ENCODE measurements around the gene ANKS6.

The ANKS6 gene

GRCh38 chr9:98712987-98713386 lies 83.4 kb downstream of the ANKS6 start:
- no peak for DNase-seq (ENCODE audit: insufficient read length, low spot score)
- FAIRE-seq: no peak
- TF ChIP-seq POLR2AphosphoS5 (IDR thresholded peaks at IDR 0.05; ENCODE audit: low read depth, low read length) (no peak), POU2F2 (IDR thresholded peaks at IDR 0.05; ENCODE audit: low read depth, low read length) (no peak), SPI1 (IDR thresholded peaks at IDR 0.05; ENCODE audit: low read depth, low read length) (no peak), POLR2A (IDR thresholded peaks at IDR 0.05; ENCODE audit: low read depth, low read length) (no peak), TAF1 (IDR thresholded peaks at IDR 0.05; ENCODE audit: low read depth, low read length) (no peak), PAX5 (IDR thresholded peaks at IDR 0.05; ENCODE audit: insufficient read depth, low read length, severe bottlenecking) (no peak)

- TF ChIP-seq SPI1 (IDR thresholded peaks at IDR 0.05; ENCODE audit: low read depth, low read length) (no peak), TAF1 (IDR thresholded peaks at IDR 0.05; ENCODE audit: low read depth, low read length) (no peak), POU2F2 (IDR thresholded peaks at IDR 0.05; ENCODE audit: low read depth, low read length) (no peak), POLR2A (IDR thresholded peaks at IDR 0.05; ENCODE audit: low read depth, low read length) (no peak), PAX5 (IDR thresholded peaks at IDR 0.05; ENCODE audit: insufficient read depth, low read length, severe bottlenecking) (no peak), POLR2AphosphoS5 (IDR thresholded peaks at IDR 0.05; ENCODE audit: low read depth, low read length) (no peak)
- FAIRE-seq: no peak
- no peak for DNase-seq (ENCODE audit: insufficient read length, low spot score)
Measured at GRCh38 chr9:98709968-98710965, 86.1 kb downstream of the ANKS6 start.

- FAIRE-seq (no peak), DNase-seq (ENCODE audit: insufficient read length, low spot score) (no peak)
- TF ChIP-seq TAF1 (IDR thresholded peaks at IDR 0.05; ENCODE audit: low read depth, low read length) (no peak), POU2F2 (IDR thresholded peaks at IDR 0.05; ENCODE audit: low read depth, low read length) (no peak), PAX5 (IDR thresholded peaks at IDR 0.05; ENCODE audit: insufficient read depth, low read length, severe bottlenecking) (no peak), SPI1 (IDR thresholded peaks at IDR 0.05; ENCODE audit: low read depth, low read length) (no peak), POLR2A (IDR thresholded peaks at IDR 0.05; ENCODE audit: low read depth, low read length) (no peak), POLR2AphosphoS5 (IDR thresholded peaks at IDR 0.05; ENCODE audit: low read depth, low read length) (no peak)
Measured at GRCh38 chr9:98708933-98709911, 87.1 kb downstream of the ANKS6 start, which contains the start of gene GABBR2. TSS of gene GABBR2 (minus strand) at chr9:98708935. CDS start at chr9:98708737, 198 bp downstream.

DNA sequence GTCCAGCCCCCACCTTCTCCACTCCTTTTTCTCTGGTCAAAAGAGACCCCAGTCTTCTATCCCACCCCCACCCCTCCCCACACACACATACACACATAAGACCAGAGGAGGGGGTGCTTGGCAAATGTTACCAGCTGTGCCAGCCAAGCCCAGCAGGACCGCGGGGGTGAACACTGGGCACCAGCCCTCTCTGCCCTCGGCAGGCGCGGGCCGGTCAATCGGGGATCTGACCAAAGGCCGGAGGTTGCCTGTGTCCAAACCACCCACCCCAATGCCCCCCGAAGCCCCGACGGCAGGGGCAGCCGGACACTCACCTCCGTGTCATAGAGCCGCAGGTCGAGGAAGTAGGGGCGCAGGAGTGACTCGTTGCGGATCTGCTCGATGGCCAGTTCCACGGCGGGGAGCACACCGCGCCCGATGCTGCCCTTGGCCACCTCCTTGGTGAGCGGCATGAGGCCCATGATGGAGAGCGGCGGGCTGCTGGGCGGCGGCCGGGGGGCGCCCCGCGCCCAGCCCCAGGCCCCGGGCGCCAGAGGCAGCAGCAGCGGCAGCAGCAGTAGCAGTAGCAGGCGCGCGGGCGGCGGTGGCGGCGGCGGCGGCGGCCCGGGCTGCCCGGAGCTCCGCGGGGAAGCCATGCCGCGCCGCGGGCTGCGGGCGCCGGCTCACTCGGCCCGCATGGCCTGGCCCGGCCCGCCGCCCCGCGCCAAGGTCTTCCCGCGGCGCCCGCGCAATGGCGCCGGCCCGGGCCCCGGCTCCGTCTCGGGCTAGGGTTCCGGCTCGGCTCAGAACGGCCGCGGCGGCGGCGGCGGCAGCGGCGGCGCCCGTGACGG lies 88.0 kb downstream of the ANKS6 start:
- TF ChIP-seq POU2F2 (IDR thresholded peaks at IDR 0.05; ENCODE audit: low read depth, low read length) (no peak), POLR2A (IDR thresholded peaks at IDR 0.05; ENCODE audit: low read depth, low read length) (no peak), PAX5 (IDR thresholded peaks at IDR 0.05; ENCODE audit: insufficient read depth, low read length, severe bottlenecking) (no peak), SPI1 (IDR thresholded peaks at IDR 0.05; ENCODE audit: low read depth, low read length) (no peak)
- DNase-seq (ENCODE audit: insufficient read length, low spot score): no peak
- no peak for FAIRE-seq

DNA sequence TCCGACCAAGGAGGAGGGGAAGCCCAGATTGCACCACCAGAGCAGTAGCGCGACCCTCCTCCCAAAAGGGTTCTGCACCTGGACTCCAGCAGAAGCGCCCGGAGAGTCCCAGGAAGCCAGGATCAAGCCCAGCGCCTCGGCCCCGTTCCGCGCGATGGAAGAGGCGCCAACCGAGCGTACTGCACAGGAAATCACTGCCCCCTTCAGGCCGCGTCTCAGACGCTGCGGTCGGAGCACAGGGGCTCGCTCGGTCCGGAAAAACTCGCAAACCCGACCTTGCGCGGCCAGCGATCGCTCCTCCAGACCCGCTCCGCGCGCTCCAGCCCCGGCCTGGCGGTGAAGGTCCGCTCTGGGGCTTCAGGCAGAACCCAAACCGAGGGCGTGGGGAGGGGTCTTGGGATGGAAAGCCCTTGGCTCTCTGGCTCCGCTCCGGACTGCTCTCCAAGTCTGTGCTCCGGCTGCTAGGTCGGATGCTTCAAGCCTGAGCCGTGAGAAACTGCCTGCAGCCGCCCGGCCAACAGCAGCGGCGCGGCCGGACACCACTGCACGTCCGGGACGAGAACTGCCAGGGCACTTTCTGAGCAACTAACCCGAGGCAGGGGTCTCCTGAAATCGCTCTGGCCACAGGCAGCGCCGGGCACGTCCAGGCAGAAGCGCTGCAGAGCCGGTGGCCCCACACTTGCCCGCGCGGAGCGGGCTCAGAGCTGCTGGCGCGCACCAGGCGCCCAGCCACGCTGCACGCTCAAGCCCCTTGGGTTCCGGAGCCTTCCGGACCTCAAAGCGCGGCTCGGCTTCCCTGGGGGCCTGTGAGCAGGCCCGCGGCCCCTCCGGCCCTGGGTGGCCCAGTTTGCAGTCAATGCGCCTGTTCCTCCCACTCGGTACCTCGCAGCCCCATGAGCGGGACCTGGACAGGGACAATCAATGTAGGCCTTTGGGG lies 88.9 kb downstream of the ANKS6 start:
- peak; percentile 65 for DNase-seq (ENCODE audit: insufficient read length, low spot score)
- peak; percentile 80 for FAIRE-seq

DNA sequence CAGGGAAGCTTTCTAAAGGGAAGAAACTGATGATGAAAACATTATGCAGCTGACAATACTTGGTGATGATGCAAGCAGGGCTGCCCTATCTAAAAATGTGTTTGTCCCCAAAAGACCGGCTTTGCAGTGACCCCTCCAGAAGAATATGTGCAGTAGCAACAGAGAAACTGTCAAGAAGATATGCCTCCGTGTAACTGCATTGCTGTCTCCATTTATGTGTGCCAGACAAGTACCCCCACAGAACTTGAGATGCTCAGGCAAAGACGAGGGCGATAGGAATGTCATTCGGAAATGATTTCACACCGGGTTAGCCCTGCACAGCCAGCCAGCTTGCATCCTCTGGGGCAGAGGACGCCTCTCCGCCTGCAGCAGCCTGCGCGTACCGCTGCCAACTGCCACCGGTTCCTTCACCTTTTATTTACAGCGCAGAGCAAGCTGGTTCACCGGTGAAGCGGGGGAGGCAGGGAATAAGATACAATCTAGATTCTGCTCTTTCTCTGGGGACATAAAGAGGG lies 89.6 kb downstream of the ANKS6 start:
- no peak for TF ChIP-seq POLR2AphosphoS5 (IDR thresholded peaks at IDR 0.05; ENCODE audit: low read depth, low read length)
- no peak for TF ChIP-seq SPI1 (IDR thresholded peaks at IDR 0.05; ENCODE audit: low read depth, low read length)
- no peak for TF ChIP-seq POU2F2 (IDR thresholded peaks at IDR 0.05; ENCODE audit: low read depth, low read length)
- TF ChIP-seq PAX5 (IDR thresholded peaks at IDR 0.05; ENCODE audit: insufficient read depth, low read length, severe bottlenecking): no peak
- TF ChIP-seq POLR2A (IDR thresholded peaks at IDR 0.05; ENCODE audit: low read depth, low read length): no peak
- TF ChIP-seq TAF1 (IDR thresholded peaks at IDR 0.05; ENCODE audit: low read depth, low read length): no peak
- DNase-seq (ENCODE audit: insufficient read length, low spot score) (no peak), FAIRE-seq (no peak)

More for the DNA sequence above, 88.9 kb downstream of the ANKS6 start:
- TF ChIP-seq POLR2A (IDR thresholded peaks at IDR 0.05; ENCODE audit: low read depth, low read length) (no peak), PAX5 (IDR thresholded peaks at IDR 0.05; ENCODE audit: insufficient read depth, low read length, severe bottlenecking) (no peak), TAF1 (IDR thresholded peaks at IDR 0.05; ENCODE audit: low read depth, low read length) (no peak), POLR2AphosphoS5 (IDR thresholded peaks at IDR 0.05; ENCODE audit: low read depth, low read length) (no peak), SPI1 (IDR thresholded peaks at IDR 0.05; ENCODE audit: low read depth, low read length) (no peak), POU2F2 (IDR thresholded peaks at IDR 0.05; ENCODE audit: low read depth, low read length) (no peak)

DNA sequence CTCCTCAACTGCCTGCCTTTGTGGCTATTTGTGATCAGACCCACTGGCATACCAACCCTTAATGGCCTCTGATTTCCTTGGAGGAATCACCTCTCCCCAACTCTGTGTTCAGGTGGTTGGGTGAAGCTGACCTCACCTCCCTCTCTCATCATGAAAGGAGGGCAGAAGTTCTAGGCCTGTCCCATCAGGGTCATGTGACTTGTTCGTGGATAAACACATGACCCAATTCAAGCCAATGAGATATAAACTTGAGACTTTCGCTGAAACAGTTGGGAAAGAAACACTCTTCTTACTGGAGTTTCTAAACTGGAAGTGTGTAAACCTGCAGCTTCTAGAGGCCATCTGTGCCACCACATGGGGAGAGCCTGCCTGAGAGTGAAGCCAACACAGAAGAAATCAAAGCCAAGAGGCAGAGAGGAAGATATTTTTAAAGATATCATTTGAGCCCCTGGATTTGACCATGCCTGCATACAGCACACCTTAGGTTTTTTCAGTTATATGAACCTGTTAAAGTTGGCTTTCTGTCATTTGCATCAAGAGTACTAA lies 93.4 kb downstream of the ANKS6 start:
- FAIRE-seq (no peak), DNase-seq (ENCODE audit: insufficient read length, low spot score) (no peak)
- no peak for TF ChIP-seq SPI1 (IDR thresholded peaks at IDR 0.05; ENCODE audit: low read depth, low read length)
- TF ChIP-seq POU2F2 (IDR thresholded peaks at IDR 0.05; ENCODE audit: low read depth, low read length): no peak
- no peak for TF ChIP-seq TAF1 (IDR thresholded peaks at IDR 0.05; ENCODE audit: low read depth, low read length)
- no peak for TF ChIP-seq POLR2A (IDR thresholded peaks at IDR 0.05; ENCODE audit: low read depth, low read length)
- no peak for TF ChIP-seq PAX5 (IDR thresholded peaks at IDR 0.05; ENCODE audit: insufficient read depth, low read length, severe bottlenecking)
- TF ChIP-seq POLR2AphosphoS5 (IDR thresholded peaks at IDR 0.05; ENCODE audit: low read depth, low read length): no peak
